Left forelimb (tissue), 1 donor: ENCODE measurements around the gene RFTN1.

Source experiments
- DNase-seq: peaks from one replicate; pipeline ENCODE4 v3.0.0-alpha.2; 2018; ENCODE audit warnings: low spot score

RFTN1 gene

DNA sequence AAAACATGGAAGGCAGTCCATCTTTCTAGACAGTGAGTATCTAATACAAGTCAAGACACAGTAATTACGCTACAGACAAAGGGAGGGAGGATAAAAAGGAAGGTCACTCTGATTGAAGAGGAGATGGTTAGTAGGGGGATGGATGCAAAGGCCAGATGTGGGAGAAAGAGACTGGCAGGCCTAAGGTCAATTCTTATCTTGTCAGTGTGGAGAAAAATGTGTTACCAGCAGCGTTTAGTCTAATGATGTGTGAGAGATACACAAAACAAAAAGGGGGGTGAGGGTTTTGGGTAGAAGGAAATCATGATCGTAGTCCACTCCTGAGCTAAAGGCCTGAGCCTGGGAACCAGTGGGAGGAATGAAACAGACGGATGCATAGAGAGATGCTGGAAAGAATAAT is 46.7 kb downstream of the RFTN1 start:
- DNase-seq, result no peak

GRCh38 chr3:16464511-16465148 is 48.9 kb downstream of the RFTN1 start:
- no peak for DNase-seq

GRCh38 chr3:16463914-16464313 is 49.6 kb downstream of the RFTN1 start:
- DNase-seq, result no peak

GRCh38 chr3:16463119-16463518 is 50.4 kb downstream of the RFTN1 start:
- DNase-seq, result no peak

GRCh38 chr3:16462679-16463078 is 50.8 kb downstream of the RFTN1 start:
- no peak for DNase-seq

DNA sequence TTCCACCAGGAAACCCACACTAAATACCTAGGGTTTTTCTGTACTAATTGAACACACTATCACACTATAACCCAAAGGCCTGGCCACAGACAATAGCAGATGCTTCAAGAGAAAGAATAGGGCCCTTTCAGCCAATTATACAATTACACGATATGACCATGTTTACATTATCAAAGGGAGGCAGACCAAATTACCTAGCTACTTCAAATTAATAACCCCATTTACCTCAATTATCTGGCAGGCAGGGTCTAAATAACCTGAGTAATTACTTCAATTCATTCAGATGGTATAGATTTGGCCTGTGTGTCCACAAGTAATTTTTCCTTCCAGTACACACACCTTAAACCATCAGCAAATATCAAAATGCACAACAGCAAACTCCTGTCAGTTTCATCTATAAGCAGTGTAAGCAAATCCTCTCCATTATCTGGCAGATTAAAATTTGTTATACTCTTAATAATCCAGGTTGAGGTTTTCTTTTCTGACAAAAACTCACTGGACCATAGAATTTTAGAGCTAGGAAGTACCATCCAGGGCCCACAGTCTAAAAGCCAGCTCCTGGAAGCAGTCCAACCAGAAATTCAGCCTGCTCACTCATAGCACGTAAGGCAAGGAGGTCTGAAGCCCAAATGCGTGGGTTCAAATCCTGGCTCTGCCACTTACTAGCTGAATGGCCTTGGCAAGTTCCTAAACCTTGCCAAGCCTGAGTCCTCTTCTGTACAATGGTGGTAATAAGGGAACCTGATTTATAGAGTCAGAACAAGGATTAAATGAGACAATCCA is 51.8 kb downstream of the RFTN1 start:
- DNase-seq, result no peak

DNA sequence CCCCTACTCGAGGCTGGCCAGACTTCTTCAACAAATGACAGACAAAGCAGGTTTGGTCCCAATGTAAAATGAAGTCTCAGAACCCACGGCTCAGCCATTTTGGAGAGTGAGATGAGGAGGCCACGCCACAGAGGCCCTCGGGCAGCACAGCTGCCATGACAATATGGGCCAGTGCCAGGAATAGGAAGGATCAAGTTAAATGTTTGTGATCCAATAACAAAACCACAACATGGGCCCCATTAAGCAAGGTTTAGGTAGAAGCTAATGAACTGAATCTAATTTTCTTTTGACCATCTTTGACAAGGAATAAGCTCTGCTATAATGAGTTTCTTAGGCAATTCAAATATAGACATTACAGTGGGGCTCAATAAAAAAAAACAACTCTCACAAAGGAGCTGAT is 52.6 kb downstream of the RFTN1 start:
- no peak for DNase-seq

DNA sequence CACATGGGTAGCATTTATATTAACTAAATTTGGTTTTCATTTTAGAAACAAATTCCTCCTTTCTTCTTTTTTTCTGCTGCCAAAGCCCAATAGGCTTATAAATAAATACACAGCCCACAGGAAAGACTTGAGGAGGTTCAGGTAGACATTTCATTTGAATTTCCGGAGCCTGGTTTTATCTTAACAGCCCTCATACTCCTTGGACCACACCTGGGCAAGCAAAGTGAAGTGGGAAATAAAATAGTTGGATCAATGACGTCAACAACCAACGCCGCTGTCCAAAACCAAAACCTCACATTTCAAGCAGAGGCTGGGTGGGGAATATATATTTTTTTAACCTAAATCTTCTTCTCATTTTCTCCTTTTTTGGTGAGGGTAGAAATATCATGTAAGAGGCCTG is 53.2 kb downstream of the RFTN1 start:
- no peak for DNase-seq

- no peak for DNase-seq
These were observed 56.6 kb downstream of the RFTN1 start for GRCh38 chr3:16456784-16457415.

GRCh38 chr3:16455966-16456365 is 57.5 kb downstream of the RFTN1 start:
- no peak for DNase-seq

DNA sequence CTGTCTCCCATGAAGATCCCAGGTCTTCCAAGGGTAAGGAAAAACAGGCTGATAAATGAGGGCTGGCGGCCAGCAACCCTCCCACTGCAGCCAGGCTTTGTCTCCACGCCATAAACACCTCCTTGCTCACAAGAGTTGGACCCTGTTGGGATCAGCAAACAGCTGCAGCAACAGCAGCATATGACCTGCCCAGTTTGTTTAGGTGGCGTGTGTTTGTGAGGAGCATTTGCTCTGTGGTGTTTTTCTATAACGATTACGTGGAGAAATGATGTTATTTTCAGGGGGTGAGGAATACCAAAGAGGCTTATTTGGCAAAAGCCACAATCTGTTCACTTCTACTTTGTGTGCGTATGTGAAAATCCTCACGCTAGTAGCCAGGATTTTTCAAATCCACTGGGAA is 58.5 kb downstream of the RFTN1 start:
- DNase-seq, result no peak

DNA sequence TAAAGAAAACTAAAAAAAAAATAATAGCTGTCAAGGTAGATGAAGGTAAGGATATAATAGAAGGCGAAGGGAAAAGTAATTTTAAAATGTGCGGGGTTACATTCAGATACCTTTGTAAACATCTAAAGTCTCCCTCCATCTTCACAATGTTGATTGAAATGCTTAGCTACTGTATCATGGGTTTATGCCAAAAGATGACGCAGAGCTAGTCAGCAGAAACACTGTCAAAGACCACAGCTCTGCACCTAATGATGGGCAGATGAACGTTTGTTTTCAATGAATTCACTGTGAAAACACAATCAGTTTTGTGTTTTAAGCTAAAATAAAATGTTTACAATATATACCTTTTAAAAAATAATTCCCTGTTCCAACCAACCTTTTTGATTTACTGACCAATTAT is 61.2 kb downstream of the RFTN1 start:
- no peak for DNase-seq

DNA sequence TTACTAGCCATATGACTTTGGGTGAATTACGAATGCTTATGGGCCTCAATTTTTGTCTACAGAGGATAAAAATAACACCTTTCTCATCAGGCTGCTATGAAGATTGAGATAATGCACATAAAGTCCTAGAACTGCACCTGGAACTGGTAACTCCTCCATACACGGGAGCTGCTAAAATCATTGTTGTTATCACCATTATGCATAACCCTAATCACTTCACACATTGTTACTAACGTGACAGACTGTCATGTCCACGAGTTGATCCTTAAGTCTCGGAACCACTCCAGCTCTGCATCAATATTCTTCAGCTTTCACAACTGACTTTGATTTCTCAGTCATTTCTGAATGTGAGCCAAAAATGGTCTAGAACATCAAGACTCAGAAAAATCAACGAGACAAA is 64.1 kb downstream of the RFTN1 start:
- no peak for DNase-seq

DNA sequence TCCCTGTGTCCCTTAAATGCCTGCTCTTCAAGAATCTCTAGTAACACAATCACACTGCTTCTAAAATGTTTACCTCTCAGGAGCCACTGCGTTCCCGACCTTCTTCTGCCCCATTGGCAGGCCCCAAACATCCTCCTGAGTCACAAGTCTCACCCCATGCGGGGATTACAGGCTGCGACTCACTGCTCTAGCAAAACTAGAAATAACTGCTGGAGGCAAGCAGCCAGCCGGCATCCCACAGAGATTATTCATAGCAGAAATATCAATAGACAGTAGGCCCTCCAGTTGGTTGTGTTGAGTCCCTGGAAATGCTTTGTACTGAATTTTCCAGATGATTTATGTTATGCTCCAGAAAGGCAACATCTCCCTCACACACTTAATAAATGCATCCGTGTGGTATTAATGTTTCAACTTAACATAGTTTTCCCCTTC is 64.8 kb downstream of the RFTN1 start:
- DNase-seq, result peak; percentile 69

GRCh38 chr3:16447135-16447534 is 66.4 kb downstream of the RFTN1 start:
- no peak for DNase-seq

DNA sequence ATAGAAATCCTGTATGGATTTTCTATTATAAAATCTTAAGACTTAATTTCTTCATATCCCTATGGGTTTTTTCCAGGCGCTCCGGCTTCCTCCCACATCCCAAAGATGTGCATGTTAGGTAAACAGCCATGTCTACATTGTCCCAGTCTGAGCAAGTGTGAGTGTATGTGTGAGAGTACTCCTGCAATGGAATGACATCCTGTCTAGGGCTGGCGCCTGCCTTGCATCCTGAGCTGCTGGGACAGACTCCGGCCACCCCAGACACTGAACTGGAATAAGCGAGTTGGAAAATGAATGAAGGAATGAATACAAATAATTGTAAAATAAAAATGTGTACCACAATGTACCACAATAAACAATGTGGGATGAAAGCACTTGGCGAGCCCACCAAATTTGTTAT is 69.2 kb downstream of the RFTN1 start:
- DNase-seq, result no peak

- DNase-seq, result no peak
These were observed 70.8 kb downstream of the RFTN1 start for GRCh38 chr3:16442730-16443129.

DNA sequence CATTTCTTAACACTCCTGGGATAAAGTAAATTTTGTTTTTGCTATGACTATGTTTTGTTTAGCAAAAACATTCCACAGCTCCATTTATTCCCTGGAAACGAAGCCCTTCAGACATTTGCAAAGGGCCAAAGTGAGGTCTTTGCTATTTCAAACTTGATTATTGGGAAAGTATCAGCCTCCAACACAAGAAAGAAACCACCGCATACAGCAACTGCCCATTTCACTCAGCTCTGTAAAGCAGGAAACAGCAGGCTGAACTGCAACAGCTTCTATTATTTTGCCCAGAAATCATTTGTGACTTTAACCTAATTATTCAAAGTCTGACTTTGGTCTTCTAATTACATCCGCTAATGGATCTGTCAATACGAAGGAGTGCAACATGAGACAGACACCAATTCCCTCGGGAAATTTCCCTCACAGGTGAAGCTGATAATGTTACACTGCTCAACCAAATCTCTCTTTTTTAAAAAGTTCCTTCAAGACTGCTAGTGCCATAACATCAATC is 72.1 kb downstream of the RFTN1 start:
- DNase-seq, result no peak

DNA sequence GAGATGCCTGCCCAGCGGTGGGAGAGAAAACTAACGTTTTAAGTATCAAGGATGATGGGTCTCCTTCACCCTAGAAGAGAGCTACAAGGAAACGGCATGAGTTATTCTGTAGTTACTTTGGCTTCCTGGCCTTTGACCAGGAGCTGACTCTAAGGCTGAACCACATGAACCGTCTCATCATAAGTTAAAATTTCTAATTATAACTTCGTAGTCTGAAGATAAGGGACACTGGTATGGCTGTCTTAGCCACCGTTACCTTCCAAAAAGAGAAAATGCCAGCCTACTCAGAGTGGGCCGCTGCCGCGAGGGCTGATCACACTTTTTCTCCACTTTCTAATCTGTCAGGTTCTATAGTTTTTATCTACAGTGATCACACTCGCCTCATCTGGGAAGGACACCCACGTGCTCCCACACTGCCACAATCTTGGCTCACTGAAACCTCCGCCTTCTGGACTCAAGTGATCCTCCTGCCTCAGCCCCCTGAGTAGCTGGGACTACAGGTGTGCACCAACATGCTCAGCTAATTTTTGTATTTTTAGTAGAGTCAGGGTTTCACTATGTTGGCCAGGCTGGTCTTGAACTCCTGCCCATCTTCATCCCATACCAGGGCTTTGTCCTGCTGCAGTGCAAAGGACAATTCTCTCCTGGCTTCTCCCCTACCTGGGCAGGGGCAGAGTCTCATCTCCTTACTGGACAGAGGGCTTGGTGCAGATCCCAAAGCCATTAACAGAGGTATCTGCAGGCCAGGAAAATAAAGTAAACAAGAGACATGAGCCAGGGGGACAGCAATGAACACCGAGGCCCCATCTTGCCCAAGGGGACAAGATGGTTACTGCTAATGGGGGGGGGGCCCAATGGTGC is 73.4 kb downstream of the RFTN1 start:
- no peak for DNase-seq

DNA sequence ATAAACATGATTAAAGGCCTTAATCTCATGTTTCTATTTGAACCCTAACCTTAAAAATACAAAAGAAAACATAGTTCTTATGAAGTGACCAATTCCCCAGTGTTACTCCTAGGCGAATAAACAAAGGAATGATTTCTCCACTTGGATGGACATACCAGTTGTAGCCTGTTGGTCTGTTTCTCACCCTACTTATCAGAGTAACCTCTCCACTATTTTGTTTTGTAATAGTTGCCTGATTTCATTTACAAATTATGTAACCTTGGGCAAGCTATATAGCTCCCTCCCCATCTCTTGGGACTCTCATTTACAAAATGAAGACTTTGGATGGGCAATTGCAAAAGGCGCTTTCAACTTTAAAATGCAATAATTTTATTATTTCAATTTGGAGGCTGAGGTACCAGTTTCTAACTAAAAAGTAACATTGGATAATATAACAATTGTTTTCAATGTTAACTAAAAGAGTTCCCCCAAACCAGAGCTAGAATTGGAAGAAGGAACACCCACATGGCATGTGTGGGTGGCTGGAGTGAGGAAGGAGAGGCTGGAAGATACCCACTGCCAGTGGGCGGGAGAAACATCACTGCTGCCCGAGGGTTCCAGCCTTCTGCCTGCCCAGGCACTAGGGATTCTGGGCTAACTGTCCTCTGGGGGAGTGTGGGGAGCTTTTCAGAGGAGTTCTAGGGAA is 74.2 kb downstream of the RFTN1 start:
- DNase-seq, result no peak

- no peak for DNase-seq
These were observed 75.9 kb downstream of the RFTN1 start for GRCh38 chr3:16437640-16438039.
